B cell (primary cell): Measurements from ENCODE around the gene CCDC102A. TPM values are rescaled to one million over a fixed set of nuclear protein-coding genes. Genes with fewer than 3 reads are reported as not detected.

Experiments
- ATAC-seq: fragments of 200-7000 bp; cut with Tn5 transposase; one replicate; pipeline ENCODE4 v1.10.0; 2021; ENCODE audit warnings: low read depth, mild to moderate bottlenecking, moderate number of reproducible peaks, moderate library complexity
- CTCF ChIA-PET: fragments of 350-600 bp; sonication (Branson Sonifier 250); formaldehyde crosslinking; loops from one replicate; lab custom pipeline; 2021; ENCODE audit warnings: antibody characterized with exemption, inconsistent platforms; lab: Charles Lee
- POLR2A ChIA-PET: fragments of 350-600 bp; sonication (Branson Sonifier 250); formaldehyde crosslinking; loops from one replicate; lab custom pipeline; 2021; ENCODE audit warnings: antibody characterized with exemption; lab: Charles Lee
- DNase-seq: peaks from one replicate; pipeline ENCODE4 v3.0.0; 2013
- H2AFZ ChIP-seq: 2 replicates; pipeline ENCODE4 v1.6.1; 2012; ENCODE audit warnings: mild to moderate bottlenecking, low read depth, low read length; ENCODE audit not compliant: insufficient read depth, poor library complexity, severe bottlenecking
- H3K27ac ChIP-seq, 2 donors: 1 replicate in 1 of 2; 2 replicates in 1 of 2; pipeline ENCODE4 v1.5.1; 2012 to 2013; ENCODE audit warnings: low read length in 2 of 2, mild to moderate bottlenecking in 2 of 2, moderate library complexity in 1 of 2
- H3K27me3 ChIP-seq, 4 experiments: fragments of 200-600 bp in 1 of 4; sonication (generic) in 1 of 4; replicated peaks in 1 of 4; 1 replicate in 2 of 4; 2 replicates in 2 of 4; pipeline versions ENCODE4 v1.6.1 to v1.7.0; 2013 to 2016; ENCODE audit warnings: low read length in 3 of 4, mild to moderate bottlenecking in 2 of 4, mixed read lengths in 1 of 4, moderate library complexity in 1 of 4; ENCODE audit not compliant: insufficient read depth in 4 of 4, control insufficient read depth in 3 of 4; ENCODE audit errors: control extremely low read depth in 1 of 4
- H3K36me3 ChIP-seq, 2 experiments: replicated peaks in 1 of 2; 1 replicate in 1 of 2; 2 replicates in 1 of 2; pipeline versions ENCODE4 v1.6.1 to v1.7.1; 2013; ENCODE audit warnings: low read length in 1 of 2; ENCODE audit not compliant: insufficient read depth in 2 of 2, control insufficient read depth in 1 of 2; ENCODE audit errors: control extremely low read depth in 1 of 2, extremely low read depth in 1 of 2
- H3K4me1 ChIP-seq, 2 donors: fragments of 200-600 bp in 1 of 2; sonication (generic) in 1 of 2; 1 replicate in 1 of 2; 2 replicates in 1 of 2; pipeline versions ENCODE4 v1.5.1 to v1.6.1; 2013 to 2017; ENCODE audit warnings: low read length in 2 of 2; ENCODE audit not compliant: control insufficient read depth in 2 of 2, insufficient read depth in 2 of 2
- H3K4me2 ChIP-seq: replicated peaks from 2 replicates; pipeline ENCODE3; 2012; ENCODE audit warnings: mild to moderate bottlenecking, low read depth, low read length; ENCODE audit not compliant: poor library complexity, severe bottlenecking
- H3K4me3 ChIP-seq, 5 experiments: fragments of 200-600 bp in 1 of 5; sonication (generic) in 1 of 5; 1 replicate in 3 of 5; 2 replicates in 2 of 5; pipeline versions ENCODE4 v1.5.1 to v1.7.0; 2011 to 2016; ENCODE audit warnings: low read length in 4 of 5, mild to moderate bottlenecking in 4 of 5, low read depth in 2 of 5, control low read depth in 1 of 5, moderate library complexity in 1 of 5; ENCODE audit not compliant: insufficient read depth in 1 of 5; ENCODE audit errors: control extremely low read depth in 1 of 5, extremely low read depth in 1 of 5
- H3K79me2 ChIP-seq: fragments of 200-600 bp; sonication (generic); one replicate; pipeline ENCODE4 v1.6.0; 2016; ENCODE audit warnings: low read length; ENCODE audit not compliant: control insufficient read depth, insufficient read depth
- H3K9ac ChIP-seq: fragments of 200-600 bp; sonication (generic); 2 replicates; pipeline ENCODE4 v1.6.1; 2017; ENCODE audit warnings: mild to moderate bottlenecking, low read length, moderate library complexity
- H3K9me3 ChIP-seq, 3 donors: one replicate each; pipeline versions ENCODE4 v1.6.1 to v1.7.1; 2013; ENCODE audit warnings: low read length in 2 of 3; ENCODE audit not compliant: control insufficient read depth in 2 of 3, insufficient read depth in 1 of 3; ENCODE audit errors: control extremely low read depth in 1 of 3
- H4K20me1 ChIP-seq: 2 replicates; pipeline ENCODE4 v1.6.0; 2012; ENCODE audit warnings: mild to moderate bottlenecking, low read length; ENCODE audit not compliant: insufficient read depth, control insufficient read depth, poor library complexity, severe bottlenecking
- H3K27ac Mint-ChIP-seq: one replicate; pipeline ENCODE4 v1.8.0; 2021; ENCODE audit warnings: mixed read lengths
- H3K27me3 Mint-ChIP-seq: one replicate; pipeline ENCODE4 v1.8.0; 2021; ENCODE audit warnings: mixed read lengths
- H3K4me1 Mint-ChIP-seq: one replicate; pipeline ENCODE4 v1.8.0; 2021; ENCODE audit warnings: mixed read lengths
- H3K4me3 Mint-ChIP-seq: one replicate; pipeline ENCODE4 v1.8.0; 2021; ENCODE audit warnings: mixed read lengths
- H3K9me3 Mint-ChIP-seq: one replicate; pipeline ENCODE4 v1.8.0; 2022; ENCODE audit warnings: mixed read lengths; ENCODE audit not compliant: insufficient read depth
- EZH2 ChIP-seq: IDR thresholded peaks from 2 replicates; pipeline ENCODE4 v1.6.1; 2012; ENCODE audit warnings: borderline replicate concordance, low read depth, mild to moderate bottlenecking, moderate library complexity, low read length; ENCODE audit not compliant: insufficient read depth, poor library complexity, severe bottlenecking
- WGBS: methylation state at CpG from one replicate; pipeline ENCODE4 v1.1.5; 2013; ENCODE audit warnings: missing lambda C conversion rate; ENCODE audit not compliant: insufficient coverage; 5-methylcytosine and 5-hydroxymethylcytosine counted together
- intact Hi-C: fragments of 100-400 bp; cut with micrococcal nuclease; formaldehyde crosslinking; loops from one replicate; pipeline ENCODE4 v1.10.0; 2022
- polyA plus RNA-seq: library from polyadenylated mRNA; depleted of rRNA; stranded (reverse); fragments of >200 nt; gene quantifications from 2 replicates; pipeline ENCODE4 v1.2.3, GENCODE V29; 2012
- total RNA-seq, 2 donors: library from RNA; stranded (reverse); fragments of 120-200 nt in 1 of 2; gene quantifications; 1 replicate in 1 of 2; 2 replicates in 1 of 2; pipeline versions ENCODE4 v1.2.3 to v1.2.4, GENCODE V29; 2013 to 2022
- TF ChIP-seq, protein P1 (sequence below): fragments of 200-600 bp; IDR thresholded peaks from one replicate; pipeline ENCODE4 v1.8.0; 2022; ENCODE audit warnings: antibody characterized with exemption, mild to moderate bottlenecking

CCDC102A gene
- total and polyA plus RNA-seq, 2 donors (not counting 1 experiment from before 2014, with no cell fraction given), result 14.5 to 14.7 TPM

- Mint-ChIP-seq H3K27me3 (no peaks in the 10 kb centered on the region), H3K27ac (peak overlapping the region; percentile 96), H3K4me3 (peak overlapping the region; percentile 89), H3K9me3 (no peaks in the 10 kb centered on the region), H3K4me1 (peaks cover 87% of the 10 kb centered on the region)
- H3K4me2 ChIP-seq, result peak overlapping the region; percentile 92
- H3K4me3 ChIP-seq, result no peak overlapping the region
- H3K27me3 ChIP-seq, result no peaks in the 10 kb centered on the region
- ChIA-PET CTCF (interaction anchor here (1.1 to 1.4 kb wide), 3 partner anchors 8 to 117 kb away, joined by 3 to 9 read pairs (median 3); partner anchors contain the start of gene ADGRG5), POLR2A (interaction anchor here (0.9 kb wide), 1 partner anchor 11 kb away, joined by 5 read pairs; no protein-coding TSS in a partner anchor)
- whole genome bisulfite sequencing, result 98% methylated on average over 7 of the region's 7 CpGs
- no peaks in the 10 kb centered on the region for H3K36me3 ChIP-seq
- H4K20me1 ChIP-seq, result no peaks in the 10 kb centered on the region
- H3K4me1 ChIP-seq, result peaks cover 86 to 91% of the 10 kb centered on the region in 2 donors
- peak; percentile 48 for DNase-seq
- no peak for ATAC-seq
- no peak overlapping the region for H3K9ac ChIP-seq
- intact Hi-C loops, result loop anchor here (5.0 to 10.0 kb wide), 3 partner anchors 72 to 1110 kb away; partner anchors contain the start of genes AMFR and POLR2C
- H3K27ac ChIP-seq, result peak overlapping the region; percentile 90 to 94
- no peak overlapping the region for H2AFZ ChIP-seq
- no peak for TF ChIP-seq EZH2
- TF ChIP-seq, protein P1, sequence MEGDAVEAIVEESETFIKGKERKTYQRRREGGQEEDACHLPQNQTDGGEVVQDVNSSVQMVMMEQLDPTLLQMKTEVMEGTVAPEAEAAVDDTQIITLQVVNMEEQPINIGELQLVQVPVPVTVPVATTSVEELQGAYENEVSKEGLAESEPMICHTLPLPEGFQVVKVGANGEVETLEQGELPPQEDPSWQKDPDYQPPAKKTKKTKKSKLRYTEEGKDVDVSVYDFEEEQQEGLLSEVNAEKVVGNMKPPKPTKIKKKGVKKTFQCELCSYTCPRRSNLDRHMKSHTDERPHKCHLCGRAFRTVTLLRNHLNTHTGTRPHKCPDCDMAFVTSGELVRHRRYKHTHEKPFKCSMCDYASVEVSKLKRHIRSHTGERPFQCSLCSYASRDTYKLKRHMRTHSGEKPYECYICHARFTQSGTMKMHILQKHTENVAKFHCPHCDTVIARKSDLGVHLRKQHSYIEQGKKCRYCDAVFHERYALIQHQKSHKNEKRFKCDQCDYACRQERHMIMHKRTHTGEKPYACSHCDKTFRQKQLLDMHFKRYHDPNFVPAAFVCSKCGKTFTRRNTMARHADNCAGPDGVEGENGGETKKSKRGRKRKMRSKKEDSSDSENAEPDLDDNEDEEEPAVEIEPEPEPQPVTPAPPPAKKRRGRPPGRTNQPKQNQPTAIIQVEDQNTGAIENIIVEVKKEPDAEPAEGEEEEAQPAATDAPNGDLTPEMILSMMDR, result no peak
- H3K79me2 ChIP-seq, result peaks cover 7% of the 10 kb centered on the region
- H3K9me3 ChIP-seq, result peaks cover 0 to 3% (median 0%) of the 10 kb centered on the region in 3 donors
These were observed 2.0 kb downstream of the CCDC102A start for GRCh38 chr16:57534337-57534880.
